Gastroesophageal sphincter (tissue), 4 donors: ENCODE data around the gene ZGRF1. TPM values are rescaled to one million over a fixed set of nuclear protein-coding genes. Genes with fewer than 3 reads are reported as not detected.

ENCODE experiments used
- ATAC-seq: fragments of 150-250 bp; one replicate; pipeline ENCODE4 v1.9.1; 2016; ENCODE audit warnings: mild to moderate bottlenecking, moderate library complexity
- H3K27ac ChIP-seq, 4 donors: fragments of 200-600 bp; sonication (generic) in 3 of 4; 1 replicate in 3 of 4; 2 replicates in 1 of 4; pipeline ENCODE4 v1.5.1; 2016 to 2019
- H3K27me3 ChIP-seq: fragments of 200-600 bp; sonication (generic); one replicate; pipeline ENCODE4 v1.5.1; 2019
- H3K36me3 ChIP-seq, 2 donors: fragments of 200-600 bp; sonication (generic); one replicate each; pipeline ENCODE4 v1.5.1; 2019; ENCODE audit warnings: control low read depth in 1 of 2
- H3K4me1 ChIP-seq, 3 donors: fragments of 200-600 bp; sonication (generic); 1 replicate in 2 of 3; 2 replicates in 1 of 3; pipeline ENCODE4 v1.5.1; 2016 to 2019; ENCODE audit warnings: control low read depth in 2 of 3
- H3K4me3 ChIP-seq, 2 donors: fragments of 200-600 bp; sonication (generic); one replicate each; pipeline ENCODE4 v1.5.1; 2019; ENCODE audit warnings: mild to moderate bottlenecking in 1 of 2, moderate library complexity in 1 of 2
- H3K9me3 ChIP-seq, 3 donors: fragments of 200-600 bp; sonication (generic); one replicate each; pipeline ENCODE4 v1.5.1; 2017 to 2019; ENCODE audit warnings: control low read depth in 2 of 3
- CTCF ChIP-seq, 4 experiments: fragments of 200-600 bp in 2 of 4; fragments of 450-650 bp in 2 of 4; sonication (generic) in 1 of 4; IDR thresholded peaks; one replicate each; pipeline ENCODE4 v1.5.1; 2017 to 2019; ENCODE audit warnings: antibody characterized with exemption in 4 of 4, mild to moderate bottlenecking in 2 of 4, moderate library complexity in 2 of 4
- EP300 ChIP-seq: sonication (generic); formaldehyde crosslinking; IDR thresholded peaks from one replicate; pipeline ENCODE4 v1.6.1; 2017; ENCODE audit warnings: antibody characterized with exemption, mild to moderate bottlenecking
- POLR2A ChIP-seq, 2 donors: fragments of 450-650 bp; IDR thresholded peaks; one replicate each; pipeline ENCODE4 v1.6.1; 2017; ENCODE audit warnings: antibody characterized with exemption in 2 of 2, mild to moderate bottlenecking in 2 of 2, moderate library complexity in 1 of 2
- POLR2AphosphoS5 ChIP-seq: sonication (generic); formaldehyde crosslinking; IDR thresholded peaks from one replicate; pipeline ENCODE4 v1.6.1; 2017; ENCODE audit warnings: antibody characterized with exemption
- WGBS, 2 donors: methylation state at CpG; one replicate each; pipeline ENCODE4 v1.1.5; 2018; ENCODE audit warnings: low coverage in 1 of 2; 5-methylcytosine and 5-hydroxymethylcytosine counted together
- total RNA-seq, 4 donors: library from RNA; depleted of rRNA; stranded (reverse); fragments of >200 nt; gene quantifications; one replicate each; pipeline ENCODE4 v1.1.0, GENCODE V29; 2016

Gene ZGRF1
- total RNA-seq, 4 donors from 2014 or later, result 2.8 to 4.7 (median 3.9) TPM

GRCh38 chr4:112589206-112589605 lies 47.5 kb downstream of the ZGRF1 start:
- ATAC-seq, result no peak
- Histone ChIP-seq H3K4me3 (no peak overlapping the region), H3K27me3 (no peaks in the 10 kb centered on the region), H3K36me3 (peaks cover 0 to 10% of the 10 kb centered on the region in 2 donors), H3K27ac (no peak overlapping the region), H3K4me1 (no peaks in the 10 kb centered on the region), H3K9me3 (peaks cover 0 to 9% (median 0%) of the 10 kb centered on the region in 3 donors)
- TF ChIP-seq POLR2A (IDR thresholded peaks at IDR 0.05), result no peak
- TF ChIP-seq EP300, result no peak
- no peak for TF ChIP-seq CTCF (IDR thresholded peaks at IDR 0.05)
- no peak for TF ChIP-seq POLR2AphosphoS5

GRCh38 chr4:112585977-112586736 lies 50.6 kb downstream of the ZGRF1 start:
- no peak overlapping the region for H3K4me3 ChIP-seq
- WGBS, 2 donors, result 71 to 100% methylated on average over 2 of the region's 2 CpGs
- H3K36me3 ChIP-seq, result peaks cover 0 to 30% of the 10 kb centered on the region in 2 donors
- ATAC-seq, result no peak
- no peak for TF ChIP-seq POLR2AphosphoS5
- TF ChIP-seq EP300, result no peak
- TF ChIP-seq POLR2A (IDR thresholded peaks at IDR 0.05), result no peak
- TF ChIP-seq CTCF (IDR thresholded peaks at IDR 0.05), result no peak
- no peak overlapping the region for H3K27ac ChIP-seq
- no peaks in the 10 kb centered on the region for H3K27me3 ChIP-seq
- H3K4me1 ChIP-seq, result no peaks in the 10 kb centered on the region
- H3K9me3 ChIP-seq, result no peaks in the 10 kb centered on the region

- no peaks in the 10 kb centered on the region for H3K9me3 ChIP-seq
- H3K4me3 ChIP-seq, result no peak overlapping the region
- H3K27ac ChIP-seq, result no peak overlapping the region
- H3K36me3 ChIP-seq, result no peaks in the 10 kb centered on the region
- TF ChIP-seq EP300, result no peak
- no peak for TF ChIP-seq POLR2A (IDR thresholded peaks at IDR 0.05)
- TF ChIP-seq POLR2AphosphoS5, result no peak
- TF ChIP-seq CTCF (IDR thresholded peaks at IDR 0.05), result no peak
- no peak for ATAC-seq
- H3K4me1 ChIP-seq, result no peaks in the 10 kb centered on the region
- no peaks in the 10 kb centered on the region for H3K27me3 ChIP-seq
- WGBS, 2 donors, result 80 to 89% methylated on average over 1 to 3 of the region's 5 CpGs
Observed at GRCh38 chr4:112567536-112567935, 69.2 kb downstream of the ZGRF1 start.

- no peaks in the 10 kb centered on the region for H3K36me3 ChIP-seq
- WGBS, 2 donors, result 95 to 96% methylated on average over 11 to 20 of the region's 25 CpGs
- no peak for ATAC-seq
- no peak for TF ChIP-seq EP300
- H3K4me3 ChIP-seq, result no peak overlapping the region
- H3K27ac ChIP-seq, result no peak overlapping the region
- H3K4me1 ChIP-seq, result no peaks in the 10 kb centered on the region
- no peaks in the 10 kb centered on the region for H3K27me3 ChIP-seq
- no peaks in the 10 kb centered on the region for H3K9me3 ChIP-seq
Observed at GRCh38 chr4:112564706-112565270, 71.9 kb downstream of the ZGRF1 start.

GRCh38 chr4:112563431-112564200 lies 73.1 kb downstream of the ZGRF1 start:
- Histone ChIP-seq H3K9me3 (no peaks in the 10 kb centered on the region), H3K4me1 (no peaks in the 10 kb centered on the region), H3K36me3 (no peaks in the 10 kb centered on the region), H3K27me3 (no peaks in the 10 kb centered on the region), H3K4me3 (no peak overlapping the region), H3K27ac (no peak overlapping the region)
- TF ChIP-seq POLR2A (IDR thresholded peaks at IDR 0.05), result no peak
- no peak for TF ChIP-seq CTCF (IDR thresholded peaks at IDR 0.05)
- TF ChIP-seq POLR2AphosphoS5, result no peak
- 81 to 92% methylated on average over 4 of the region's 4 CpGs for WGBS, 2 donors
- no peak for ATAC-seq
